ENCODE measurements around the gene FBXW7. TPM values are rescaled to one million over a fixed set of nuclear protein-coding genes. Genes with fewer than 3 reads are reported as not detected.

The FBXW7 gene
- total RNA-seq, 1 experiment from 2014 or later, result 23.0 TPM

GRCh38 chr4:152334931-152335330 is 201.0 kb downstream of the FBXW7 start:
- Histone ChIP-seq H3K9me3 (ENCODE audit: control insufficient read depth in 1 of 2, insufficient read depth in 1 of 2, low read depth in 1 of 2, low read length in 2 of 2) (no peaks in the 10 kb centered on the region), H4K20me1 (ENCODE audit: insufficient read depth) (no peaks in the 10 kb centered on the region), H2AFZ (ENCODE audit: low read depth, low read length, poor library complexity, severe bottlenecking) (no peak overlapping the region), H3K79me2 (ENCODE audit: insufficient read depth, low read length) (0 out of 2 replicates have a peak, but pooled peaks cover 4% of the 10 kb centered on the region), H3K36me3 (ENCODE audit: control insufficient read depth in 1 of 2, insufficient read depth in 2 of 2, low read length in 2 of 2) (no peaks in the 10 kb centered on the region), H3K4me3 (replicated peaks in 1 of 2; ENCODE audit: low read depth in 1 of 2, low read length in 2 of 2) (no peak overlapping the region), H3K27me3 (ENCODE audit: insufficient read depth, low read length) (no peaks in the 10 kb centered on the region), H3K4me2 (ENCODE audit: low read length) (no peak overlapping the region), H3K9ac (ENCODE audit: low read length) (no peak overlapping the region), H3K27ac (ENCODE audit: low read depth, low read length) (no peak overlapping the region), H3K4me1 (ENCODE audit: control insufficient read depth in 1 of 2, insufficient read depth in 2 of 2, low read length in 2 of 2) (no peaks in the 10 kb centered on the region), H3K9me2 (ENCODE audit: insufficient read depth) (no peaks in the 10 kb centered on the region)
- DNase-seq (ENCODE audit: low read depth, low spot score) (no peak), ATAC-seq (no peak)
- TF ChIP-seq ATF3 (IDR thresholded peaks at IDR 0.05) (no peak), POLR2AphosphoS5 (IDR thresholded peaks at IDR 0.05; ENCODE audit: low read depth, low read length) (no peak), EGR1 (IDR thresholded peaks at IDR 0.05; ENCODE audit: low read depth) (no peak), ELF1 (IDR thresholded peaks at IDR 0.05; ENCODE audit: borderline replicate concordance, low read depth) (no peak), ZNF274 (IDR thresholded peaks at IDR 0.05; ENCODE audit: low read depth, low read length) (no peak), ZFX (IDR thresholded peaks at IDR 0.05) (no peak), FOSL1 (IDR thresholded peaks at IDR 0.05; ENCODE audit: low read depth) (no peak), YY1 (IDR thresholded peaks at IDR 0.05; ENCODE audit: extremely low read depth, insufficient replicate concordance, low read depth, low read length) (no peak), ZBTB33 (IDR thresholded peaks at IDR 0.05; ENCODE audit: extremely low read depth, insufficient replicate concordance, low read length) (no peak), POLR2A (IDR thresholded peaks at IDR 0.05; ENCODE audit: borderline replicate concordance, extremely low read depth, insufficient read depth, insufficient read length) (no peak)
- POLR2A ChIA-PET, result no interaction called here
- RAD21 ChIA-PET (ENCODE audit: low non-redundant PET in 1 of 2, low total read pairs in 2 of 2, uncharacterized antibody in 2 of 2, unreplicated experiment in 2 of 2), result no interaction called here
- intact Hi-C loops (cut with micrococcal nuclease), result no loop called here
- CTCF ChIA-PET, result no interaction called here
- BruUV-seq (replicated peaks), result no TSS peak

Measured in HCT116 (cell line).